Suprapubic skin (tissue), 3 donors: ENCODE measurements around the gene TCF3.

ENCODE experiments used
- EP300 ChIP-seq: sonication (generic); formaldehyde crosslinking; IDR thresholded peaks from one replicate; pipeline ENCODE4 v1.6.1; 2017; ENCODE audit warnings: antibody characterized with exemption
- TF ChIP-seq, protein P1 (sequence below), 2 donors: fragments of 200-600 bp in 1 of 2; fragments of 450-650 bp in 1 of 2; sonication (generic) in 1 of 2; IDR thresholded peaks; one replicate each; pipeline ENCODE4 v1.5.1; 2016 to 2019; ENCODE audit warnings: antibody characterized with exemption in 2 of 2, mild to moderate bottlenecking in 1 of 2, moderate library complexity in 1 of 2

GRCh38 chr19:1622007-1622406, 30.4 kb downstream of the TCF3 start:
- TF ChIP-seq, protein P1, sequence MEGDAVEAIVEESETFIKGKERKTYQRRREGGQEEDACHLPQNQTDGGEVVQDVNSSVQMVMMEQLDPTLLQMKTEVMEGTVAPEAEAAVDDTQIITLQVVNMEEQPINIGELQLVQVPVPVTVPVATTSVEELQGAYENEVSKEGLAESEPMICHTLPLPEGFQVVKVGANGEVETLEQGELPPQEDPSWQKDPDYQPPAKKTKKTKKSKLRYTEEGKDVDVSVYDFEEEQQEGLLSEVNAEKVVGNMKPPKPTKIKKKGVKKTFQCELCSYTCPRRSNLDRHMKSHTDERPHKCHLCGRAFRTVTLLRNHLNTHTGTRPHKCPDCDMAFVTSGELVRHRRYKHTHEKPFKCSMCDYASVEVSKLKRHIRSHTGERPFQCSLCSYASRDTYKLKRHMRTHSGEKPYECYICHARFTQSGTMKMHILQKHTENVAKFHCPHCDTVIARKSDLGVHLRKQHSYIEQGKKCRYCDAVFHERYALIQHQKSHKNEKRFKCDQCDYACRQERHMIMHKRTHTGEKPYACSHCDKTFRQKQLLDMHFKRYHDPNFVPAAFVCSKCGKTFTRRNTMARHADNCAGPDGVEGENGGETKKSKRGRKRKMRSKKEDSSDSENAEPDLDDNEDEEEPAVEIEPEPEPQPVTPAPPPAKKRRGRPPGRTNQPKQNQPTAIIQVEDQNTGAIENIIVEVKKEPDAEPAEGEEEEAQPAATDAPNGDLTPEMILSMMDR (IDR thresholded peaks at IDR 0.05), result no peak
- TF ChIP-seq EP300, result no peak
